ENCODE measurements around the gene RAET1E. TPM values are rescaled to one million over a fixed set of nuclear protein-coding genes. Genes with fewer than 3 reads are reported as not detected.

RAET1E gene
- total and polyA plus RNA-seq, 9 of the 15 experiments (the other 6 are each of a cell fraction or from before 2014, with no cell fraction given) = not detected

- peaks cover 4% of the 10 kb centered on the region; the same call in 1 of the 2 replicates for H4K20me1 ChIP-seq (replicated peaks; ENCODE audit: control insufficient read depth, insufficient read depth, low read length)
- H3K27me3 ChIP-seq (ENCODE audit: control insufficient read depth in 2 of 2, insufficient read depth in 2 of 2, low read length in 2 of 2) = peaks cover 11 to 65% of the 10 kb centered on the region in 2 experiments; a peak in 4 of 5 replicates
- no peak overlapping the region for H2AFZ ChIP-seq (ENCODE audit: low read depth, low read length)
- FAIRE-seq (no peak), DNase-seq (ENCODE audit: extremely low read depth in 1 of 4, low spot score in 3 of 4) (no peak), ATAC-seq (no peak)
- TF ChIP-seq ETV5 (CRISPR knock-in tag; IDR thresholded peaks at IDR 0.05; ENCODE audit: low read depth) (no peak), CUX1 (CRISPR knock-in tag; IDR thresholded peaks at IDR 0.05) (no peak), E2F4 (CRISPR knock-in tag; IDR thresholded peaks at IDR 0.05; ENCODE audit: low read depth) (no peak), SMARCA5 (IDR thresholded peaks at IDR 0.05) (no peak), ZNF79 (CRISPR knock-in tag; IDR thresholded peaks at IDR 0.05; ENCODE audit: low read depth) (no peak), BRCA1 (IDR thresholded peaks at IDR 0.05) (no peak), BRCA1 (CRISPR knock-in tag; IDR thresholded peaks at IDR 0.05) (no peak), HLTF (IDR thresholded peaks at IDR 0.05) (no peak), ZKSCAN1 (IDR thresholded peaks at IDR 0.05; ENCODE audit: low read depth, low read length) (no peak), ELK3 (CRISPR knock-in tag; IDR thresholded peaks at IDR 0.05) (no peak)
- POLR2A ChIA-PET = no interaction called here
- no TSS peak for BruUV-seq (replicated peaks)
- no peaks in the 10 kb centered on the region for H3K36me3 ChIP-seq (ENCODE audit: control insufficient read depth, insufficient read depth, low read length)
- 4% methylated on average over 6 of the region's 6 CpGs for WGBS (ENCODE audit: insufficient coverage, low coverage, missing lambda C conversion rate)
- H3K9me1 ChIP-seq (ENCODE audit: control insufficient read depth, insufficient read depth, low read length) = no peaks in the 10 kb centered on the region
- no peak overlapping the region for H3K4me2 ChIP-seq (ENCODE audit: insufficient read depth, low read length)
- peaks cover 0 to 13% of the 10 kb centered on the region in 2 experiments; a peak in 3 of 5 replicates for H3K4me1 ChIP-seq (replicated peaks in 1 of 2; ENCODE audit: control insufficient read depth in 2 of 2, insufficient read depth in 2 of 2, low read length in 2 of 2)
- intact Hi-C loops (cut with micrococcal nuclease) (no loop called here), in situ Hi-C loops (cut with MboI) (loop anchor here (25.0 kb wide), 1 partner anchor 881 kb away; no protein-coding TSS in a partner anchor)
- H3K4me3 ChIP-seq = no peak overlapping the region
- no peak overlapping the region for H3K27ac ChIP-seq (ENCODE audit: extremely low read depth, low read depth, low read length)
- H3K9ac ChIP-seq (ENCODE audit: insufficient read depth in 1 of 2, low read depth in 2 of 2, low read length in 2 of 2) = no peak overlapping the region
- H3K9me3 ChIP-seq (replicated peaks; ENCODE audit: control insufficient read depth, insufficient read depth, low read depth, low read length) = no peaks in the 10 kb centered on the region
- no peaks in the 10 kb centered on the region for H3K79me2 ChIP-seq (ENCODE audit: control insufficient read depth, insufficient read depth, low read length)
- CTCF ChIA-PET (ENCODE audit: low intra/inter-chr PET ratio) = no interaction called here
These were observed 20.4 kb upstream of the RAET1E start for GRCh38 chr6:149918151-149918905.

Measured in K562 (cell line).